RWPE2 (cell line): Measurements from ENCODE around the gene SGPL1.

Source experiments
- ATAC-seq: fragments of 200-7000 bp; cut with Tn5 transposase; 3 replicates; pipeline ENCODE4 v1.9.1; 2021; ENCODE audit warnings: low read depth
- DNase-seq: peaks from one replicate; pipeline ENCODE4 v3.0.0-alpha.2; 2020; ENCODE audit warnings: low spot score
- H3K27ac ChIP-seq: fragments of 450-650 bp; 2 replicates; pipeline ENCODE4 v1.5.1; 2017; ENCODE audit warnings: mild to moderate bottlenecking; ENCODE audit not compliant: poor library complexity, severe bottlenecking
- H3K27me3 ChIP-seq: fragments of 250-450 bp; sonication (Bioruptor Pico); 2 replicates; pipeline ENCODE4 v1.5.1; 2021; ENCODE audit warnings: mild to moderate bottlenecking, moderate library complexity; ENCODE audit not compliant: insufficient read depth, poor library complexity, severe bottlenecking
- H3K36me3 ChIP-seq: fragments of 250-450 bp; sonication (Bioruptor Pico); 2 replicates; pipeline ENCODE4 v1.5.1; 2020; ENCODE audit warnings: low read depth, mild to moderate bottlenecking, moderate library complexity
- H3K4me1 ChIP-seq: fragments of 250-450 bp; sonication (Bioruptor Pico); 2 replicates; pipeline ENCODE4 v1.5.1; 2021; ENCODE audit warnings: mild to moderate bottlenecking, moderate library complexity; ENCODE audit not compliant: insufficient read depth, poor library complexity, severe bottlenecking
- H3K4me3 ChIP-seq: fragments of 250-450 bp; sonication (Bioruptor Pico); 2 replicates; pipeline ENCODE4 v1.5.1; 2021; ENCODE audit warnings: mild to moderate bottlenecking, moderate library complexity; ENCODE audit not compliant: severe bottlenecking
- H3K9me3 ChIP-seq: fragments of 250-450 bp; sonication (Bioruptor Pico); 2 replicates; pipeline ENCODE4 v1.5.1; 2021; ENCODE audit warnings: mild to moderate bottlenecking, moderate library complexity; ENCODE audit not compliant: severe bottlenecking
- CTCF ChIP-seq: fragments of 450-650 bp; IDR thresholded peaks from one replicate; pipeline ENCODE4 v1.5.1; 2017; ENCODE audit warnings: mild to moderate bottlenecking, moderate library complexity; ENCODE audit not compliant: poor library complexity, severe bottlenecking

SGPL1 gene

GRCh38 chr10:70850097-70850496 is 34.3 kb downstream of the SGPL1 start:
- TF ChIP-seq CTCF, result no peak
- no peak overlapping the region for H3K27ac ChIP-seq
- ATAC-seq, result no peak

GRCh38 chr10:70851597-70852475 is 36.1 kb downstream of the SGPL1 start:
- Histone ChIP-seq H3K36me3 (peaks cover 77% of the 10 kb centered on the region), H3K27ac (no peak overlapping the region), H3K27me3 (no peaks in the 10 kb centered on the region), H3K4me3 (no peak overlapping the region), H3K9me3 (no peaks in the 10 kb centered on the region), H3K4me1 (peaks cover 5% of the 10 kb centered on the region)
- ATAC-seq, result no peak
- DNase-seq, result no peak
- no peak for TF ChIP-seq CTCF

More at GRCh38 chr10:70850097-70850496, 34.3 kb downstream of the SGPL1 start:
- Histone ChIP-seq H3K4me1 (peaks cover 5% of the 10 kb centered on the region), H3K27me3 (no peaks in the 10 kb centered on the region), H3K9me3 (no peaks in the 10 kb centered on the region), H3K36me3 (peaks cover 77% of the 10 kb centered on the region), H3K4me3 (no peak overlapping the region)
- no peak for DNase-seq

GRCh38 chr10:70853038-70853437 is 37.3 kb downstream of the SGPL1 start:
- peaks cover 5% of the 10 kb centered on the region for H3K4me1 ChIP-seq

GRCh38 chr10:70853457-70853856 is 37.7 kb downstream of the SGPL1 start:
- no peak for ATAC-seq
- Histone ChIP-seq H3K4me1 (peaks cover 5% of the 10 kb centered on the region), H3K4me3 (no peak overlapping the region), H3K27me3 (no peaks in the 10 kb centered on the region), H3K27ac (no peak overlapping the region), H3K9me3 (no peaks in the 10 kb centered on the region), H3K36me3 (peaks cover 83% of the 10 kb centered on the region)
- DNase-seq, result no peak
- TF ChIP-seq CTCF, result no peak

More at GRCh38 chr10:70853038-70853437, 37.3 kb downstream of the SGPL1 start:
- Histone ChIP-seq H3K36me3 (peaks cover 79% of the 10 kb centered on the region), H3K4me3 (no peak overlapping the region), H3K27me3 (no peaks in the 10 kb centered on the region), H3K27ac (no peak overlapping the region), H3K9me3 (no peaks in the 10 kb centered on the region)
- no peak for TF ChIP-seq CTCF
- DNase-seq (no peak), ATAC-seq (no peak)

- no peaks in the 10 kb centered on the region for H3K27me3 ChIP-seq
- H3K4me1 ChIP-seq, result no peaks in the 10 kb centered on the region
- no peaks in the 10 kb centered on the region for H3K9me3 ChIP-seq
- no peak for TF ChIP-seq CTCF
- peaks cover 91% of the 10 kb centered on the region for H3K36me3 ChIP-seq
- ATAC-seq (no peak), DNase-seq (no peak)
- no peak overlapping the region for H3K27ac ChIP-seq
- H3K4me3 ChIP-seq, result no peak overlapping the region
Observed at GRCh38 chr10:70856454-70856853, 40.7 kb downstream of the SGPL1 start.
